Loucy (cell line): ENCODE data around the gene SNX10.

ENCODE experiments used
- H2AFZ ChIP-seq: fragments of 200-600 bp; sonication (generic); 2 replicates; pipeline ENCODE4 v1.6.0; 2016; ENCODE audit warnings: antibody characterized with exemption, mild to moderate bottlenecking, low read length, moderate library complexity
- H3F3A ChIP-seq: fragments of 200-600 bp; 2 replicates; pipeline ENCODE4 v1.6.0; 2016; ENCODE audit warnings: antibody characterized with exemption, low read depth, mild to moderate bottlenecking
- H3K27me3 ChIP-seq: fragments of 200-600 bp; sonication (generic); 2 replicates; pipeline ENCODE4 v1.6.1; 2014; ENCODE audit warnings: low read length, mild to moderate bottlenecking; ENCODE audit not compliant: insufficient read depth, poor library complexity, severe bottlenecking
- H3K36me3 ChIP-seq: fragments of 200-600 bp; sonication (generic); 2 replicates; pipeline ENCODE4 v1.6.1; 2016; ENCODE audit warnings: low read length; ENCODE audit not compliant: insufficient read depth
- H3K4me1 ChIP-seq: fragments of 200-600 bp; sonication (generic); 2 replicates; pipeline ENCODE4 v1.5.1; 2014; ENCODE audit warnings: low read length, mild to moderate bottlenecking; ENCODE audit not compliant: insufficient read depth, poor library complexity, severe bottlenecking
- H3K4me2 ChIP-seq: fragments of 200-600 bp; sonication (generic); 2 replicates; pipeline ENCODE4 v1.6.0; 2014; ENCODE audit warnings: antibody characterized with exemption, low read length, low read depth, mild to moderate bottlenecking; ENCODE audit not compliant: poor library complexity, severe bottlenecking
- H3K4me3 ChIP-seq: fragments of 200-600 bp; sonication (generic); 2 replicates; pipeline ENCODE4 v1.5.1; 2014; ENCODE audit warnings: low read length, mild to moderate bottlenecking, mixed read lengths; ENCODE audit not compliant: poor library complexity, severe bottlenecking
- H3K79me2 ChIP-seq: fragments of 200-600 bp; sonication (generic); 2 replicates; pipeline ENCODE4 v1.6.1; 2014; ENCODE audit warnings: low read length; ENCODE audit not compliant: insufficient read depth
- H3K9ac ChIP-seq: fragments of 200-600 bp; sonication (generic); 2 replicates; pipeline ENCODE4 v1.6.0; 2014; ENCODE audit warnings: mild to moderate bottlenecking, low read depth, low read length, moderate library complexity; ENCODE audit not compliant: poor library complexity, severe bottlenecking
- H3K9me2 ChIP-seq: fragments of 200-600 bp; sonication (generic); replicated peaks from 2 replicates; pipeline ENCODE4 v1.6.1; 2016; ENCODE audit warnings: low read depth, low read length, mixed read lengths
- H3K9me3 ChIP-seq: fragments of 200-600 bp; sonication (generic); 2 replicates; pipeline ENCODE4 v1.6.1; 2014; ENCODE audit warnings: mild to moderate bottlenecking, antibody characterized with exemption, low read length, low read depth; ENCODE audit not compliant: insufficient read depth
- H4K20me1 ChIP-seq: fragments of 200-600 bp; sonication (generic); 2 replicates; pipeline ENCODE4 v1.6.0; 2014; ENCODE audit warnings: antibody characterized with exemption, low read length, mild to moderate bottlenecking; ENCODE audit not compliant: insufficient read depth, poor library complexity, severe bottlenecking
- CTCF ChIP-seq: fragments of 200-600 bp; sonication (generic); conservative IDR thresholded peaks from 2 replicates; pipeline ENCODE4 v1.5.1; 2014; ENCODE audit warnings: mild to moderate bottlenecking, antibody characterized with exemption, low read length
- EZH2phosphoT487 ChIP-seq: fragments of 200-600 bp; IDR thresholded peaks from 2 replicates; pipeline ENCODE4 v1.6.1; 2018; ENCODE audit warnings: antibody characterized with exemption, mild to moderate bottlenecking, moderate library complexity, borderline replicate concordance

The SNX10 gene

DNA sequence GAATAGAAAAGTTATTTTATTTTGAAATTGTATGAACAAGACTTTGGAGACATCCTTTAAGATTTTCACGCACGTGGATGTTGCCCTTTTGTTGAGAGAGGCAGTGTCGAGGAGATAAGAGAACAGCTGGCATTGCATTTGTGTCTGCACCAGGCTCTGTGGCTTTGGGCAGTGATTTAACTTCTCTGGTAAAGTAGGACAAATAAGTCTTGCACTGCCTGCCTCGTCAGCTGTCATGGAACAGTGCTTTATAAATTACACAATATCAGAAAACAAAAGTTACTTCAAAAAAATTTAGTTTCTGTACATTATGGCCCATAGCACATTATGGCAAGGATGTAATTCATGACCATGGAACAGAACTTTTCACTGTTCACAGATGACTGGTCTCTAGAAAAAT lies 20.1 kb downstream of the SNX10 start:
- TF ChIP-seq CTCF: no peak
- TF ChIP-seq EZH2phosphoT487: no peak
- Histone ChIP-seq H2AFZ (no peak overlapping the region), H3K4me1 (no peaks in the 10 kb centered on the region), H3K9me3 (no peaks in the 10 kb centered on the region), H3K9me2 (no peaks in the 10 kb centered on the region), H3K27me3 (no peaks in the 10 kb centered on the region), H3K36me3 (no peaks in the 10 kb centered on the region), H4K20me1 (no peaks in the 10 kb centered on the region), H3K4me2 (no peak overlapping the region), H3K9ac (no peak overlapping the region), H3K4me3 (no peak overlapping the region), H3K79me2 (no peaks in the 10 kb centered on the region; the same call in 1 of the 2 replicates), H3F3A (no peaks in the 10 kb centered on the region)

DNA sequence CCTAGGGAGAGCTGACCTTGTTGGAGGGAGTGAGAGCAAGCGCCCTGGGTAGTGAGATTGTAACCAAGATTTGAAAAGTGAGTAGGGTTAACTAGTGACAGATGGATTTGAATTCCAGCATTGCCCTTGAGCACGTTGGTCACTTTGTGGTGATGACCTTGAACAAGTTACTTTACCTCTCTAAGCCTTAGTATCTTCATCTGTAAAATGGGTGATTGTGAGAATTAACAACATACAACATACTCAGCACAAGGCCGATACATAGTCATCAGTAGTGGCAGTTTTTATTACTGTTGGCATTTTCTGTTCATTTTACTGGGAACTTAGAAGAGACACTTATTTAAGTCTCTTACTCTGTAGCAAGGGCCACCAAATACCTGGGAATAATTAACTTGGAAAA lies 25.5 kb downstream of the SNX10 start:
- TF ChIP-seq EZH2phosphoT487 (no peak), CTCF (no peak)
- no peak overlapping the region for H2AFZ ChIP-seq
- peaks cover 10% of the 10 kb centered on the region; the same call in 1 of the 2 replicates for H3K36me3 ChIP-seq
- no peak overlapping the region for H3K4me2 ChIP-seq
- H3K27me3 ChIP-seq: no peaks in the 10 kb centered on the region
- H3K4me1 ChIP-seq: no peaks in the 10 kb centered on the region
- no peaks in the 10 kb centered on the region for H3K9me2 ChIP-seq
- no peaks in the 10 kb centered on the region for H4K20me1 ChIP-seq
- no peaks in the 10 kb centered on the region for H3K9me3 ChIP-seq
- no peak overlapping the region for H3K9ac ChIP-seq
- no peak overlapping the region for H3K4me3 ChIP-seq
- 0 out of 2 replicates have a peak, but pooled peaks cover 2% of the 10 kb centered on the region for H3F3A ChIP-seq
- peaks cover 13% of the 10 kb centered on the region; the same call in 1 of the 2 replicates for H3K79me2 ChIP-seq

GRCh38 chr7:26318921-26319320 lies 27.3 kb downstream of the SNX10 start:
- Histone ChIP-seq H4K20me1 (no peaks in the 10 kb centered on the region), H3F3A (0 out of 2 replicates have a peak, but pooled peaks cover 2% of the 10 kb centered on the region), H3K9ac (no peak overlapping the region), H3K9me2 (no peaks in the 10 kb centered on the region), H3K27me3 (no peaks in the 10 kb centered on the region), H3K9me3 (no peaks in the 10 kb centered on the region), H3K79me2 (peaks cover 13% of the 10 kb centered on the region; the same call in 1 of the 2 replicates), H3K4me1 (no peaks in the 10 kb centered on the region), H3K36me3 (peaks cover 10% of the 10 kb centered on the region; the same call in 1 of the 2 replicates), H3K4me2 (no peak overlapping the region), H3K4me3 (no peak overlapping the region), H2AFZ (no peak overlapping the region)
- 0 out of 2 replicates have a peak, but pooled peaks have one; percentile 10 for TF ChIP-seq CTCF
- no peak for TF ChIP-seq EZH2phosphoT487
